Pulmonary artery endothelial cell (primary cell): Measurements from ENCODE around the gene CASQ2. TPM values are rescaled to one million over a fixed set of nuclear protein-coding genes. Genes with fewer than 3 reads are reported as not detected.
A peak's percentile ranks its signal among the peaks of the same experiment; 100 is the strongest.

ENCODE experiments used
- DNase-seq: peaks from one replicate; pipeline ENCODE4 v3.0.0-alpha.2; 2011; ENCODE audit warnings: low read depth, low spot score
- total RNA-seq: library from RNA; depleted of rRNA; stranded (reverse); fragments of >200 nt; gene quantifications from 2 replicates; pipeline ENCODE4 v1.2.3, GENCODE V29; 2014

CASQ2 gene
- total RNA-seq, 1 donor from 2014 or later = not detected

- no peak for DNase-seq
These were observed 38.8 kb downstream of the CASQ2 start for GRCh38 chr1:115729756-115730155.

GRCh38 chr1:115728341-115728740 is 40.2 kb downstream of the CASQ2 start:
- DNase-seq = no peak

DNA sequence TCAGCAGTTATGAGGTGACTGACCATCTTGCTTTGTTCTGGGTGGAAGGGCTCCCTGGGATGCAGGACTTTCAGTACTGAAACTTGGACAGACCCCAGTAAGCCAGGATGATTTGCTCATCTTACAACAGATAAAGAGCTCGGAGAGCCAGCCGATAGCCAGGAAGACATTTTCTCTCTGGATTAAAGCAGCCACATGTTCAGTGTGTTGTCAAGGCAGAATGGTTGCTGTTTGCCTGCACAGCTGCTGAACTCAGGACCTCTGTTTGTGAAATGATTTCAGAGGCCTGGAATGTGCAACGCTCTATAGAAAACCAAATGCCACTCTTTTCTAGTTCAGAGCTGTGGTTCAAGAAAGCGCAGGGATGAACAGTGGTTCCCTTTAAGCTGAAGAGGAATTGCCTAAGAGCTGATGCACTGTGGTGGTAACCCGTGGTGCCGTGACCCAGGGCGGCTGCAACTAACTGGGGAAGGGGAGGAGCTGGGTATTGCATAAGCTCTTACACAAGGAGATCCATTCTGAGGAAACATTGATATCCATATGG is 40.7 kb downstream of the CASQ2 start:
- DNase-seq = no peak

DNA sequence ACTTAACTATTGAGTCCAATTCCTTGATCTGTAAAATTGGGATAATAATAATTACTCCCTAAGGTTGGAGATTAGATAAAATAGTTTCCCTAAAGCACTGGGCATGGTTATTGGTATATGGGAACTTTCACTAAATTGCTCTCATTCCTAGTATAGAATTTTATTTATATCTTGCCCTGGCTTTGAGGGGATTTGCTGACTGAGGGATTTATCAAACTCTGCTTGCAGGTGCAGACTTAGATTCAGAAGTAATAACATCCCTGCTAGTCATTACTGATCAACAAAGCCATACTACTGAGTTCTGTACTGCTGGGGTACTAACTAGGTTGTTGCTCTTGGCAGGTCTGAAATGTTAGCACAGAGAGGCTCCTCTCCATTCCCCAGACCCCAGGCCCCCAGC is 41.9 kb downstream of the CASQ2 start:
- no peak for DNase-seq

DNA sequence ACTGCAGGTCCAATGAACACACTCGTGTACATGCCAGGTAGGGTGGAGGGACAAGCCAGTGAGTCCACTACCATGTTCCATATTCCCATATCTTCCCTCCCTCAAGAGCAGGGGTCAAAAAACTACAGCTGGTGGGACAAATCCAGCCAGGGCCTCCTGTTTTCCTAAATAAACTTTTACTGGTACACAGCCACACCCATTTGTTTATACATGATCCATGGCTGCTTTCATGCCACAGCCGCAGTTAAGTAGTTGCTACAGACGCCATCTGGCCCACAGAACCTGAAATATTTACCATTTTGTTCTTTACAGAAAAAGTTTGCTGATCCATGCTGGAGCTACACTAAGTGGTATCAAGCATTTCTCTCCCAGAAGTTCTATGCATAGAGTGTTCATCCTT is 42.4 kb downstream of the CASQ2 start:
- DNase-seq = no peak

GRCh38 chr1:115725600-115725999 is 42.9 kb downstream of the CASQ2 start:
- DNase-seq = no peak

GRCh38 chr1:115723756-115724155 is 44.8 kb downstream of the CASQ2 start:
- DNase-seq = no peak

DNA sequence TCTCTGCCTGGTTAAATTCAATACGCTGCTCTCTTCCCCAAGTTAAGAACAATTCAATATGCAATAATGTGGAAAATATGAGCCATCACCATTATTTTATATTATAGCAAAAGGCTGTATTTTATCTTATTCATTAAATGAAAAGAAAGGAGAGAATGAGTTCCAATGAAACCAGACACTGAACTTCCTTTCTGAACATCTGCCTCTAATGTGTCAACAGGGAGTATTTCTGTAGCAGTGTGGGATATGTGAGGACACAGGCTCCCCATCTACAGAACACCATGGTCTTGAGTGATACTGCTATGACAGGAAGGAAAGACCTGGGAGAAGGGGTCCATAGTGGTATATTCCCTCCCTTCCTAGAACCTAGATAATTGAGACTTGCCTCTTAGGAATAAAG is 46.3 kb downstream of the CASQ2 start:
- no peak for DNase-seq

GRCh38 chr1:115719285-115719684 is 49.2 kb downstream of the CASQ2 start:
- no peak for DNase-seq

- no peak for DNase-seq
These were observed 50.3 kb downstream of the CASQ2 start for GRCh38 chr1:115718011-115718754.

- no peak for DNase-seq
These were observed 51.0 kb downstream of the CASQ2 start for GRCh38 chr1:115717541-115717940.

- no peak for DNase-seq
These were observed 53.9 kb downstream of the CASQ2 start for GRCh38 chr1:115714572-115715141.

GRCh38 chr1:115713906-115714305 is 54.6 kb downstream of the CASQ2 start:
- DNase-seq = no peak

DNA sequence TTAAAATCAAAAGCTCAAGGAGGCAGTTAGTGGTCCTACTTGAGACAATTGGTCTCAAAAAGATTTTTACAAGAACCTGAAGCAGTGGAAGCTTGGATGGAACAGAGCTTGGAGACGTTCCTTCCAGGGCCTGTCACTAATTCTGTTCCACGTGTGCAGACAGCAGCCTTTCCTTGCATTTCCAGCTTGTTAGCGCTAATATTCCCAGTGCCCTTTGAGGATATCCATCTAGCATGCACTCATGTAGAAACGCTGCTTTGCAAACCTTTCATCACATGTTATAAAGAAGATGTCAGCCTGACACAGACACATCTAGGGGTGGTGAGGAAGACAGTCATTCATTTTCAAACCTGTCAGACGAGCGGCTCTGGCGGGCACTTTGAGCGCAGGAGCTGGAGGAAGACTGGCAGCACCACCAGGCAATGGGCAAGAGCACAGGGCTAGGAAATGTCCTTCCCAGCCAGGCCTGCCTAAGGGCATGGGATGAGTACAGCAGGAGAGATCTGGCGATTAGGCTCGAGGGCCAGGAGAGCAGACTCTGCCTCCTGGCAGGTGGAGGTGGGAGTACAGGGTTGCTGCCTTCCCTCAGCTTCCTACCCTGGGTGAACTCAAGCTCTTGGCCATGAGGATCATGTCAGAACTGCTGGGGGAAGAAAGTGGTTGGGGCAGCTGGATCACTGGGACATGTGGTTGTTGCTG is 55.5 kb downstream of the CASQ2 start:
- DNase-seq = no peak

DNA sequence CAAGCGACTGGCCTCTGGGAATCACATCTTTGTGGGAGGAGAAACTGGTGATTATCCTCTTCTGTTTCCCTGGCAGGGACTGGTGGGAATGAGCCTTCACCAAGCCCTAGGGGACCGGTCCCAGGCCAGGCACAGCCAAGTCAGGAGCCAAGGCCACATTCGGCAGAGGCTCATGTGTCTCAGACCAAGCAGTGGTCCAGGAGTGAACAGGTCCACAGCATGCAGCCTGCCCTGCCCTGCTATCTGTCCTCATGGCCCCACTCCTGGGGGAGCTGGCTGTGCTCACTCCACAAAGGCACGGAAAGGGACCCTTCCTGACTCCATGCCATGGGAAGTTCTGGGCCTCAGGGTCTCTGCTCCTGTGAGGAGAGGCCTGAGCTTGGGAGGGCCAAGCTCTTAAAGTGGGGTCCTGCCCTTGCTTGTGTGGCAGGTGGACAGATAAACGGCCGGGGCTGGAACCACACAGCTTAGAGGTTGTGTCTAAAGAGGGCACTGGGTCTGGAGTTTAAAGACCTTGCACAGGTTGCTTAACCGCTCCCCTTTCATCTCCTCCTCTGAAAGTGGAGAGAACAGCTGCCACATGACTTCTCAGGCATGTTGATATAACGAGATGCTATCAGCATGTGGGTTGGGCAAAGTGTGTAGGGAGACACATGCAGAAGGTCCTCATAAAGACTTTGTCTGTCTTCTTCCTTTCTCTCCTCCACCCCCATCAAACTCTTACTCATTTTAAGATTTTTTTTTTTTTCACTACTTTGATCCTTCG is 57.5 kb downstream of the CASQ2 start:
- DNase-seq = no peak

DNA sequence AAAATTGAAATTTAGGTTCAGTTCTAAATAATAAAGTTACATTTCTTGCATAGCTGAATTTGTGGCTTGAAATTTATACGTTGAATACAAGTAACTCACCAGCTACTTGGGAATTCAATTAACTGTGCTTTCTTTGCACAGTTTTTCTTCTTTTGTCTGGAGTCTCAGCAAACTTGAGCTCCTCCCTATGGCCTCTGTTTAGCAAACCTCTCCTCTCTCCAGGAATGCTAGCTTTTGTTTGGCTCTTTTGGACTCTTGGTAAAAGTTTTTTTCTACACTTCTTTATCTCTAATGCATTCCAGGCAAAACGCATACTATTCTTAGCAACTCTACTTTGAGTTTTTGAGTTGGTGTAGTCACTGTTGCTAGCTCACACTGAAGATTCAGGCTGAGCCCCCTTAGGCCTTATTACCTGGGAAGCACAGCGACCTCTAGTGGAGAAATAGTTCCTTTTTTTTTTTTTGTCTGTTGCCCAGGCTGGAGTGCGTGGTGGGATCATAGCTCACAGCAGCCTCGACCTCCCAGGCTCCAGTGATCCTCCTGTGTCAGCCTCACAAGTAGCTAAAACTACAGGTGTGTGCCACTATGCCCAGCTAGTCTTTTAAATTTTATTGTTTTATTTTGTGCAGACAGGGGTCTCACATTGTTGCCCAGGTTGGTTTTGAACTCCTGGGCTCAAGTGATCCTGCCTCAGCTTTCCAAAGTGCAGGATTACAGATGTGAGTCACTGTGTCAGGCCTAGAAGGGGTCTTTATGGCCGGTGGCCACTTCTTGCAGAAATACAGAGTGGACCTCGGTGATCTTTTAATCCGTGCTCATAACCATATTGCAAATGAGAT is 61.7 kb downstream of the CASQ2 start:
- peak; percentile 10 for DNase-seq

GRCh38 chr1:115705963-115706362 is 62.6 kb downstream of the CASQ2 start:
- no peak for DNase-seq

DNA sequence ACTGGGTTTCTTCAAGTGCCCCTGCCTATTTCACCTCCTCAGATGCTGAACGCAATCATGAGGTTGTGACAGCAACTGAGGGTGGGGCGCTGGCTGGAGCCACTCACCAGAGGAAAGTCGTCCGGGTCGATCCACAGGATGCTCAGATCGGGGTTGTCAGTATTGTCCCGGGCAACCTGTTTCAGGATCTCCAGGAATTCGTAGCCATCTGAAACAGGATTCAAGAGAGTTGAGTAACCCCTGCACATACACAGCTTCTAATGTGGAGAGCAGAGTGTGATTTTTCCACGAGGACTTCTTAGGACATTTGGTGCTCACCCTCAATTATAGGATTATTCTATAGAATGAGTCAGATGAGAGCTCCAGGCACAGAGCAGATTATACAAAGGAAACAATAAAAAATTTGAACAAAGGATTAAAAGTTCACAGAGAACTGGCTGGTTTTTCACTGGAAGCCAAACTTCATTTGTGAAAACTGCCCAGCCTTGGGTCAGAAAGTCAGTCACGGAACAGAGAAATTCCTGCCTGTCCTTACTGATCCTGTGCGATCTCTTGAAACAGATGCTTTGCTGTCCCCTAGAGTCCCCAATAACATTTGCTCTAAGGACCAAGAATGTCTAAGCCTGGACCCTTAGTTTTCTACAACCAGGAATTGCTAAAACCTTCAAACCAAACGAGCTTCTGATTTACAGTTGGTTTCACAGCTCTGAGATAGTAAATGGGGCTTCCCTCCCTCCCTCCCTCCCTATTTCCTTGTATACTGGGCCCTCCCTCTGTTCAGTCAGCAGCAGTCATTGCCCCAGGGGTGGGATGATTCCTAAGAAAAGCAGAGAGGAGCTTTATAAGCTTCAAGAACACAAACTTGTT is 63.2 kb downstream of the CASQ2 start:
- DNase-seq = no peak

GRCh38 chr1:115702959-115703358 is 65.6 kb downstream of the CASQ2 start:
- no peak for DNase-seq

DNA sequence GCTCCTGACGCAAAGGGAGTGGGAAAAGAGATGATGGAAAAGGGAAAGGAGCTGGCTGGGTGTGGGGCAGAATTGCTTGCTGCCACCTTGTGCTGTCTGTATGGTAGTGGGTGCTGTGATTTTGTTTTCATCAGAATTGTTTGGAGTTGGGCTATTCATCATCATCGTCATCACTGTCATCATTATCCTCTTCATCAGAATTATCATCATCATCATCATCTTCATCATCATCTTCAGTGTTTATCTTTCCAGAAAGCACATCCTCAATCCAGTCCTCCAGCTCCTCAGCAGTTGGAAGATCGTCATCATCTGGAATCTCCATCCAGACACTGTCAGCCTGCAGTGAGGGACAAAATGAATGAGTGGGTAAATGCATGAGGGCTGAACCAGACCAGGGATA is 67.4 kb downstream of the CASQ2 start:
- no peak for DNase-seq
